Ovary (tissue), 10 donors: ENCODE data around the gene ZCCHC10. TPM values are rescaled to one million over a fixed set of nuclear protein-coding genes. Genes with fewer than 3 reads are reported as not detected.

Source experiments
- DNase-seq, 5 donors: peaks; one replicate each; pipeline ENCODE4 v3.0.0-alpha.2; 2019 to 2020
- H3K27ac ChIP-seq, 2 donors: fragments of 200-600 bp; one replicate each; pipeline versions ENCODE4 v1.5.1 to v1.8.0; 2019 to 2022
- H3K27me3 ChIP-seq: fragments of 200-600 bp; one replicate; pipeline ENCODE4 v1.8.0; 2022
- H3K36me3 ChIP-seq: fragments of 200-600 bp; sonication (generic); one replicate; pipeline ENCODE4 v1.5.1; 2019
- H3K4me1 ChIP-seq: one replicate; pipeline ENCODE4 v1.8.1; 2013; ENCODE audit warnings: mild to moderate bottlenecking, moderate library complexity; ENCODE audit not compliant: insufficient read depth
- H3K4me3 ChIP-seq: fragments of 200-600 bp; sonication (generic); one replicate; pipeline ENCODE4 v1.5.1; 2017
- H3K9me3 ChIP-seq, 2 donors: fragments of 200-600 bp in 1 of 2; sonication (generic) in 1 of 2; one replicate each; pipeline versions ENCODE4 v1.5.1 to v1.8.1; 2013 to 2019; ENCODE audit warnings: mild to moderate bottlenecking in 1 of 2, moderate library complexity in 1 of 2
- EP300 ChIP-seq: sonication (generic); formaldehyde crosslinking; IDR thresholded peaks from one replicate; pipeline ENCODE4 v1.6.1; 2017; ENCODE audit warnings: antibody characterized with exemption
- POLR2A ChIP-seq: fragments of 450-650 bp; IDR thresholded peaks from one replicate; pipeline ENCODE4 v1.6.1; 2017; ENCODE audit warnings: antibody characterized with exemption, mild to moderate bottlenecking, moderate library complexity
- WGBS, 3 donors: extraction: QIAGEN DNeasy Blood & Tissue Kit in 1 of 3; methylation state at CpG; one replicate each; pipeline versions ENCODE4 v1.1.5 to v1.1.7; 2013 to 2017; 5-methylcytosine and 5-hydroxymethylcytosine counted together
- intact Hi-C, 4 donors: fragments of 100-400 bp; cut with DNase I; formaldehyde crosslinking; loops; one replicate each; pipeline versions ENCODE4 v1.11.0 to v1.15.1; 2022 to 2023
- long read RNA-seq, 3 donors: library from polyadenylated mRNA in 2 of 3; unstranded in 2 of 3; transcript quantifications; one replicate each; pipeline ENCODE4 v2.0.0 and lab custom pipeline, GENCODE V29; 2021 to 2026
- polyA plus RNA-seq, 2 donors: library from polyadenylated mRNA; stranded (reverse); fragments of 200-250 nt in 1 of 2; fragments of 350-450 nt in 1 of 2; fragmentation: Illumina TruSeq in 1 of 2; extraction: RNeasy Lipid Tissue Mini Kit (QIAGEN cat#74804) in 1 of 2; gene quantifications; one replicate each; pipeline ENCODE4 v1.2.3, GENCODE V29; 2013 to 2014
- total RNA-seq, 7 donors: library from RNA; depleted of rRNA in 2 of 7; stranded (reverse); fragments of >200 nt in 2 of 7; fragmentation: NEBNext Ultra II Directional in 3 of 7; extraction: Animal tissue kit (Norgen Biotek cat#: 25700) in 3 of 7; gene quantifications; one replicate each; pipeline versions ENCODE4 v1.1.0 to v1.2.4, GENCODE V29; 2016 to 2023
- TF ChIP-seq, protein P1 (sequence below), 3 donors: fragments of 450-650 bp in 2 of 3; fragments of 200-600 bp in 1 of 3; IDR thresholded peaks; one replicate each; pipeline versions ENCODE4 v1.5.1 to v1.8.0; 2016 to 2022; ENCODE audit warnings: antibody characterized with exemption in 3 of 3, mild to moderate bottlenecking in 1 of 3
- donor health status: DM: no; HTN: no; CAD: no; lungs with moderate emphysema.
- donor health status: DM: no; HTN: no; CAD: no.
- donor health status: Bipolar disorder and iron deficiency.
- donor health status: DM: yes; HTN: yes; CAD: no.
- donor health status: DM: no; HTN: no; CAD: no.
- donor health status: DM: yes; HTN: yes; CAD: no.

The ZCCHC10 gene
- total RNA-seq (10 to 100 TPM; 14.0 to 19.3 (median 17.3) TPM), polyA plus RNA-seq (10 to 100 TPM; 13.4 to 14.5 TPM)
- long read RNA-seq, donor 1, transcript ZCCHC10-207 (5 exons, 1,070 nt): minor isoform, 8 of 37 reads
- long read RNA-seq, donor 1, transcript ZCCHC10-201 (4 exons, 2,178 nt): major isoform, 17 of 37 reads
- long read RNA-seq, donor 1, partial matches to known transcripts: 3 of 37 reads
- long read RNA-seq, donor 1, other reads (novel, unspliced or antisense): 5 of 37 reads
- long read RNA-seq, donor 2, transcript ZCCHC10-201 (4 exons, 2,178 nt): major isoform, 9 of 14 reads
- long read RNA-seq, donor 2, partial matches to known transcripts: 0 of 14 reads
- long read RNA-seq, donor 2, other reads (novel, unspliced or antisense): 0 of 14 reads
- long read RNA-seq, donor 3, transcript ZCCHC10-201 (4 exons, 2,178 nt): major isoform, 10 of 25 reads
- long read RNA-seq, donor 3, transcript ZCCHC10-207 (5 exons, 1,070 nt): minor isoform, 5 of 25 reads
- long read RNA-seq, donor 3, partial matches to known transcripts: 1 of 25 reads
- long read RNA-seq, donor 3, other reads (novel, unspliced or antisense): 6 of 25 reads

DNA sequence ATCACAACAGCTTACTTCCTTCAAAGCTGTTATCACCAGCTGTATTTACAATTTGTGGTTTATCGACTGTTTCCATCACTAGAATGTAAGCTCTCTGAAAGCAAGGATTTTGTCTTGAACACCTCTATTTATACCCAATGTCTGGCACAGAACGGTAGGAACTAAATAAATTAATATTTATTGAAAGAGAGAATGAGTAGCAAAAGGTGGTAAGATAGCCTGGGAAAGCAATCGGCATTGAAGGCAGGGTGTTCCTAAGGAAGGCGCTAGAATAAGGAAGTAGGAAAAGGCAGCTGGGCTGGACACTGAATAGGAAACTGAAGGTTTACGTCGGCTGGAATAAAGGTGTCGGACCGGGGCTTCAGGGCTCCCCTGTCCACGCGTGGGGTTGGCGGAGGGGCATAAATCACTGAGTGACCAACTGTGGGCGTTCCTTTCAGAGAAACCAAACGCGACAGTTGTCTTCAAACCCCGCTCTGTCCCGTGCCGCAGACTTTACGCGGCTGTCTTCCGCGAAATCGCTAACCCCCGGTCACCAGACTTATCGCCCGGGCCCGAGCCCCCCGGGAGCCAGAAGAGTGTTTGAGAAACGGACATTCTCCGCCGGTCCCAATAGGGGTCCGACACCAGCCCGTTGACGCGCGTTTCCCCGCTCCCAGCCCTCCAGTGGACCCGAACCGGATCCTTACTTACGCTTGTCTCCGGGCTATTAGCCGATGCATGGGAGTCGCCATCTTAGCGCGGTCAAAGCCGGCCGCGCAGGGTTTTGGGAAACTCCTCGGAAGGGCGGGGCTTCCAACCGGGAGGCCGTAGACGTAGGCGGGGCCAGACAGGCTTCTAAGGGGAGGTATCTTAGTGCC lies at the start of gene ZCCHC10:
Gene ZCCHC10, minus strand, starts transcription at position 746 of the 860 bp plus-strand sequence. Its CDS starts 12 bp downstream, at position 734.
- H3K27me3 ChIP-seq: no peaks in the 10 kb centered on the region
- no peaks in the 10 kb centered on the region for H3K36me3 ChIP-seq
- H3K4me1 ChIP-seq: peaks cover 5% of the 10 kb centered on the region
- peak; percentile 57 for TF ChIP-seq POLR2A
- TF ChIP-seq, protein P1, sequence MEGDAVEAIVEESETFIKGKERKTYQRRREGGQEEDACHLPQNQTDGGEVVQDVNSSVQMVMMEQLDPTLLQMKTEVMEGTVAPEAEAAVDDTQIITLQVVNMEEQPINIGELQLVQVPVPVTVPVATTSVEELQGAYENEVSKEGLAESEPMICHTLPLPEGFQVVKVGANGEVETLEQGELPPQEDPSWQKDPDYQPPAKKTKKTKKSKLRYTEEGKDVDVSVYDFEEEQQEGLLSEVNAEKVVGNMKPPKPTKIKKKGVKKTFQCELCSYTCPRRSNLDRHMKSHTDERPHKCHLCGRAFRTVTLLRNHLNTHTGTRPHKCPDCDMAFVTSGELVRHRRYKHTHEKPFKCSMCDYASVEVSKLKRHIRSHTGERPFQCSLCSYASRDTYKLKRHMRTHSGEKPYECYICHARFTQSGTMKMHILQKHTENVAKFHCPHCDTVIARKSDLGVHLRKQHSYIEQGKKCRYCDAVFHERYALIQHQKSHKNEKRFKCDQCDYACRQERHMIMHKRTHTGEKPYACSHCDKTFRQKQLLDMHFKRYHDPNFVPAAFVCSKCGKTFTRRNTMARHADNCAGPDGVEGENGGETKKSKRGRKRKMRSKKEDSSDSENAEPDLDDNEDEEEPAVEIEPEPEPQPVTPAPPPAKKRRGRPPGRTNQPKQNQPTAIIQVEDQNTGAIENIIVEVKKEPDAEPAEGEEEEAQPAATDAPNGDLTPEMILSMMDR (IDR thresholded peaks at IDR 0.05): no peak
- peak; percentile 36 for TF ChIP-seq EP300
- H3K27ac ChIP-seq: peak within 1 kb of the TSS; percentile 80 to 88
- intact Hi-C loops: no loop called here
- WGBS, 3 donors: 1% methylated on average over 52 to 53 of the region's 53 CpGs
- DNase-seq: peak; percentile 91 to 94 (median 93)
- no peaks in the 10 kb centered on the region for H3K9me3 ChIP-seq
- H3K4me3 ChIP-seq: peak within 1 kb of the TSS; percentile 85

DNA sequence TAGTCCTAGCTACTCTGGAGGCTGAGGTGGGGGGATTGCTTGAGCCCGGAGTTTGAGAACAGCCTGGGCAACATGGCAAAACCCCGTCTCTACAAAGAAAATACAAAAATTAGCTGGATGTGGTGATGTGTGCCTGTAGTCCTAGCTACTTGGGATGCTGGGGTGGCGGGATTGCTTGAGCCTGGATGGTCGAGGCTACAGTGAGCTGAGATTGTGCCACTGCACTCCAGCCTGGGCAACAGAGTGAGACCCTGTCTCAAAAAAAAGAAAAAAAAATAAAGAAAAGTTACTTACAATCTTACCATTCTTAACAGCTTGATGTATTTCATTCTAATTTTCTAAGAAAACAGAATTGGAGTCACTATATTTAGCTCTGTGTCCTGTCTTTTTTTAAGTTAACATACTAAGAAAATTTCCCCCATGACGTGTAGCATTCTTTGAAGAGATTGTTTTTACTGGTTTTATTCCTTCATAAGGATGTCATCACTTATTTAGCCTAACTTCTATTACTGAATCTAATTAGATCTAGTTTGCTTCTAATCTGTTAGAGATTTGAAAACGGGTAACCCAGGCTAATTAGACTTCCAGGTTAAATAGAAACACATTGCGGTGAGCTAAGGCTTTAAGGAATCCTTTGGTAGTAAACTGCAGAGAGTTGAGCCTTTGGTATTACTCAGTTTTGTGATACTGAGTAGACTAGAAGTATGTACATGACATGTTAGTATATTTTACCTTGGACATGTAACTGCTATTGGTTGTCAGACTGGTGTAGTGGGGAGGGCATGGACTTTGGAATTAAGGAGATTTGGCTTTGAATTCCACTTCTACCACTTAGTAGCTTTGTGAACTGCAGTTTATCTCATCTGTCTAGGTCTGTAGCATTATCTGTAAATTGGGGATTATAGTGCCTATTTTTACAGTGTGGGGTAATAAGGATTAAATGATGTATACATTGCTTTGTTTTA lies 49.5 kb upstream of the ZCCHC10 start:
- H3K27ac ChIP-seq: no peak overlapping the region

DNA sequence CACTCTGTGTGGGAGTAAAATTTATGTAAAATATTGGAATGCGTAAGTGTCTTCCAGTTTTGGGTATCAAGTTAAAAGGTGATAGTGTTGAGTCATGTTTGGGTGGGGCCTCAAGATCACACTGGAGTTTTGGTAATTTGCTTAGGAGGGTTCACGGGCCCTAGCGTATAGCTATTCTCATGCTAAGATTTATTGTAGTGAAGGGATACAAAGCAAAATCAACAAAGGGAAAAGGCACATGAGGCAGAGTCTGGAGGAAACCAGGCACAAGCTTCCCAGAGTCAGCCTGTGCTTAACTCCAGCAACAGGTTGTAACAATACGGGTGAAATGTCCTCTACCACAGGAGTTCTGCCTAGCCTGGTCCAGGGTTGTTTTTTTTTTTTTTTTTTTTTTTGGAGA lies 45.7 kb upstream of the ZCCHC10 start:
- no peaks in the 10 kb centered on the region for H3K9me3 ChIP-seq
- no peaks in the 10 kb centered on the region for H3K4me1 ChIP-seq
- WGBS, 3 donors: 77 to 86% (median 81%) methylated on average over 4 of the region's 4 CpGs
- no peaks in the 10 kb centered on the region for H3K27me3 ChIP-seq
- no peak overlapping the region for H3K27ac ChIP-seq
- H3K4me3 ChIP-seq: no peak overlapping the region
- intact Hi-C loops: no loop called here
- H3K36me3 ChIP-seq: no peaks in the 10 kb centered on the region
- no peak for DNase-seq
- TF ChIP-seq POLR2A (no peak), EP300 (no peak)
- TF ChIP-seq, protein P1 (IDR thresholded peaks at IDR 0.05): no peak

More for the DNA sequence above, 49.5 kb upstream of the ZCCHC10 start:
- Histone ChIP-seq H3K36me3 (no peaks in the 10 kb centered on the region), H3K27me3 (no peaks in the 10 kb centered on the region), H3K4me3 (no peak overlapping the region), H3K4me1 (no peaks in the 10 kb centered on the region), H3K9me3 (no peaks in the 10 kb centered on the region)
- TF ChIP-seq EP300 (no peak), POLR2A (no peak)
- TF ChIP-seq, protein P1 (IDR thresholded peaks at IDR 0.05): no peak
- intact Hi-C loops: no loop called here
- WGBS, 3 donors: 78 to 85% (median 83%) methylated on average over 7 of the region's 7 CpGs
- DNase-seq: no peak
